Measurements from ENCODE around the gene RAP1GAP2. TPM values are rescaled to one million over a fixed set of nuclear protein-coding genes. Genes with fewer than 3 reads are reported as not detected.
"Not testable (repeated sequence)": the region's sequence is repeated elsewhere in the genome, so short reads cannot be mapped to it uniquely, and the experiment has no call there.

RAP1GAP2 gene
- total RNA-seq, 1 donor from 2014 or later: 5.7 TPM

GRCh38 chr17:2971851-2972250 lies 175.6 kb downstream of the RAP1GAP2 start:
- no peak for DNase-seq

DNA sequence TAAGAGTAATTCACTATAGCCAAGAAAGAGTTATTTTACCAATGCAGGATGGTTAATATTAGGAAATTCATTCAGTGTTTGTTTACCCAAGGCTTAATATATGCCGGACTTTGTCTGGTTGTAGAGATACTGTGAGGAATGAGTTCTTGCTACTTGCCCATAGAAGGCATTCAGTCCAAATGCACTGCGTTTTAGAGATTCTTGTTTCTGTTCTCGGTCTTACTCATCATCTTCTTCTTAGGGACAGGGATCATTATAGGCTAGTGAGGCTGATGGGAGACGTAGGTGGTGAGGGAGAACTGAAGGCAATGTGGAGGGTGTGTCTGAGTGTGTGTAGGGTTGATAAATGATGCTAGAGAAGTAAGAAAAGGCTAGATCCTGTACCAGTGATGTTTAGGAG lies 176.5 kb downstream of the RAP1GAP2 start:
- no peak for DNase-seq

GRCh38 chr17:2974347-2974746 lies 178.1 kb downstream of the RAP1GAP2 start:
- DNase-seq: no peak

DNA sequence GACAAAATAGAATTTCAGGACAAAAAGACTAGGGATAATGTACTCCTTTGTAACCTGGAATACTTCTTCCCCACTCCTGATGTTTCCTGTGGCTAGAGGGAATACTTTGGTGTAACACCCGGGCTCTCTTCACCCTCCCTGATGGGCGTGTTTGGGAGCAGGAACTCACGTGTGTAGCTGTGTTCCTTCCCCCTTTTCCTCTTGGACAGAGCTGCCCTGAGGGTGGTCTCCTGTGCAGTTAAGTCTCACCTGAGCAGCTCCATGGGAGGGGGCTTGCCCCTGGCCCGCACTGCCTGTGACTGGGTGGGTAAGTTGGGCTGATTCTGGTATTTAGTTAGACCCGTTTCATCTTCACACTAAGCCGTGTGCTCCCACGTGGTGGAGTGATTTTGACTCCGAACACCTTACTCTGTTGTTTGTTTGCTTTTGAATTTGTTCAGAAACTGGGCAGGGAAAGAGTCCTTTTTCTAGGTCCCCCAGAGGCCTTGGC lies 179.3 kb downstream of the RAP1GAP2 start:
- peak; percentile 72 for DNase-seq

- no peak for DNase-seq
Observed at GRCh38 chr17:2977157-2977556, 180.9 kb downstream of the RAP1GAP2 start.

DNA sequence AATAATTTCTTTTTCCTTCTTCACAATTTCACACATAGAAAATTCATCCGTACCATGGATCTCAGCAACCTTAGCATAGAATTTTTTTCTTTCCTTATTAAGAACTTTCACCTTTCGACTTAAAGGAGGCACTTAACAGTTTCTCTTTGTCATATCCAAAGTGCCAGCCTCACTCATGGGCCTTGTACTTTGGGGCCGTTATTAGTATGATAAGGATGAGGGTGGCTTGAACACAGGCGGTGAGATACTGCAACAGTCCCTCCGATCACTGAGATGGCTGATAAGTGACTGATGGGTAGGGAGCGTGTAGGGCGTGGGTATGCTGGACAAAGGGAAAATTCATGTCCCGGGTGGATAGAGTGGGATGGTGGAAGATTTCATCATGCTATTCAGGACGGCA lies 181.9 kb downstream of the RAP1GAP2 start:
- DNase-seq: no peak

- no peak for DNase-seq
Observed at GRCh38 chr17:2978991-2979390, 182.8 kb downstream of the RAP1GAP2 start.

DNA sequence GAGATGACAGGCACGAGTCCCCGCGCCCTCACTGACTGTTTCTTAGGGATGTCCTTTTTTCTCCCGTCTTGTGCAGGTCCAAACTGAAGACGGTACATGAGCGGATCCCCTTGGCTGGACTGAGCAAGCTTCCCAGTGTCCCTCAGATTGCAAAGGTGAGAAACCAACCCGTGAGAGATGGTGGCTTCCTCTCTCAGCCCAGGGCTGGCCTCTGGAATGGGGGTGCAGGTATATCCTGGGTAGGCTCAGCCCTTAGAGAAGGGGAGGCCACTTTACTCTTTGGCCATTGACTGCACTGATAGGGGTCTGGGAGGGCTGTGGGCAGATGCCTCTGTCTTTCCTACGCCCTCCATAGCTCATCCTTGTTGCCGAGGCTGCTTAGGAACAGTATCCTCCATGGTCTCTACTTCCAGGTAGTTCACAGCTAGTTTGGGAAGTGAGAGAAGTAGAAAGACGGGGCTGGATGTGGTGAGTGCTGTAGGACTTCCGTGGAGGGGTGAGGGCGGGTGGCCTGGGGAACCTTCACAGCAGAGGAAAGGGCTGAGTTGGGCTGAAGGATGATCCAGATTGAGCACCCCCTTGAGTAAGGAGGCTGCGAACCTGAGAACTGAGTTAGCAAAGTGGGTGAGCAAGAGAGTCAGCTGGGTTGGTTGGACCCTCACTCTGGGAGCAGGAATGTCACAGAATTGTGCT lies 184.1 kb downstream of the RAP1GAP2 start:
- no peak for DNase-seq

DNA sequence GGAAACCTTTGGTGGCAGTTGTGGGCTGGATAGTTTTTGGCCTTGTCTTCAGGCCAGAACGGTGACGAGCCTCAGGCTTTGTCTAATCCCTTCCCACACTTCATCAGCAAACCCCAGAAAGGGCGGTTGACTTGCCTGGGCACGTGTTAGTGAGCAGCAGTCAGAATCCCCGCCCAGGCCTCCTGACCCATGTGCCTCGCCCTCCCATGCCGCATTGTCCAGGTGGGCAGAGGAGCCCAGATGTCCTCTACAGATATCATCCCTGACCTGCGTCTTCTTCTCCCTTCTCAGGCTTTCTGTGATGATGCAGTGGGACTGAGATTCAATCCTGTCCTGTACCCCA lies 184.6 kb downstream of the RAP1GAP2 start:
- no peak for DNase-seq

- DNase-seq: no peak
Observed at GRCh38 chr17:2981325-2981724, 185.1 kb downstream of the RAP1GAP2 start.

DNA sequence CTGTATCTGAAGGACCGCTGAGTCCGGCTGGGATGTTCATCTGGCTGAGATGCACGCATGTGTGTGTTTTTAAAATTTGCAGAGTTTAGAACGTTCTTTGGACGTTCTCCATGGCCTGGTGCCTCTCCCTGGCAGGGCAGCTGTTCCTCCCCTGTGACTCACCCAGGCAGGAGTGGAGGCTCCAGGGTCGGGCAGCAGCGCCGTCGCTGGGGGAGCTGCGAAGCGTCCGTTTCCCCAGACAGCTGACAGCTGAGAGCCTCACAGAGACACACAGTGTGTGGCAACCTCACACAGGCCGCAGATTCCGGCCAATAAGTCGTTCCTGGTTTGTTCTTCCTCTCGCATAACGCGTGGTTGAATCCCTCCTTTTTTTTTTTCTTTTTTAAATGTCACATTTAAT lies 186.6 kb downstream of the RAP1GAP2 start:
- peak; percentile 90 for DNase-seq

- no peak for DNase-seq
Observed at GRCh38 chr17:2983255-2983654, 187.0 kb downstream of the RAP1GAP2 start.

- DNase-seq: no peak
Observed at GRCh38 chr17:2985318-2985717, 189.1 kb downstream of the RAP1GAP2 start.

- no peak for DNase-seq
Observed at GRCh38 chr17:2986925-2987324, 190.7 kb downstream of the RAP1GAP2 start.

DNA sequence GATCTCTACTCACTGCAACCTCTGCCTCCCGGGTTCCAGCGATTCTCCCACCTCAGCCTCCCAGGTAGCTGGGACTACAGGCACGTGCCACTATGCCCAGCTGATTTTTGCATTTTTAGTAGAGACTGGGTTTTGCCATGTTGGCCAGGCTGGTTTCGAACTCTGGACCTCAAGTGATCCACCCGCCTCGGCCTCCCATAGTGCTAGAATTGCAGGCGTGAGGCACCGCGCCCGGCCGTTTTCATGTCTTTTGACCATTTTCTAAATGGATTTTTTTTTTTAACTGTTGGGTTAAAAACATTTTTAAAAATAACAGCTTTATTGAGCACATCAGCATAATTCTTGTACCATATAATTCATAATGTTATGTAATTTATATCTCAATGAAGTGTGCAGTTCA lies 193.2 kb downstream of the RAP1GAP2 start:
- DNase-seq: not testable (repeated sequence)

DNA sequence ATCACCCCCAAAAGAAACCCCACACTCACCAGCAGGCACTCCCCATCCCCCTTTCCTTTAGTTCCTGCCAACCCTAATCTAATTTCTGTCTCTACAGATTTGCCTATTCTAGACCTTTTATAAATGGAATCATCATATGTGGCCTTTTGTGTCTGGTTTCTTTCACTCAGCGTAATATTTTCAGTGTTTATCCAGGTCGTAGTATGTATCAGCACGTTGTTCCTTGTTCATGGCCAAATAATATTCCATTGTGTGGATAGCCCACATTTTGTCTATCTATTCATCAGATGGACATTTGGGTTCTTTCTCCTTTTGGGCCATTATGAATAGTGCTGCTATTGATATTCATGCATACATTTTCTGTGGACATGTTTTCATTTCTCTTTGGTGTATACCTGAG lies 193.6 kb downstream of the RAP1GAP2 start:
- no peak for DNase-seq

GRCh38 chr17:2990396-2990795 lies 194.2 kb downstream of the RAP1GAP2 start:
- DNase-seq: no peak

DNA sequence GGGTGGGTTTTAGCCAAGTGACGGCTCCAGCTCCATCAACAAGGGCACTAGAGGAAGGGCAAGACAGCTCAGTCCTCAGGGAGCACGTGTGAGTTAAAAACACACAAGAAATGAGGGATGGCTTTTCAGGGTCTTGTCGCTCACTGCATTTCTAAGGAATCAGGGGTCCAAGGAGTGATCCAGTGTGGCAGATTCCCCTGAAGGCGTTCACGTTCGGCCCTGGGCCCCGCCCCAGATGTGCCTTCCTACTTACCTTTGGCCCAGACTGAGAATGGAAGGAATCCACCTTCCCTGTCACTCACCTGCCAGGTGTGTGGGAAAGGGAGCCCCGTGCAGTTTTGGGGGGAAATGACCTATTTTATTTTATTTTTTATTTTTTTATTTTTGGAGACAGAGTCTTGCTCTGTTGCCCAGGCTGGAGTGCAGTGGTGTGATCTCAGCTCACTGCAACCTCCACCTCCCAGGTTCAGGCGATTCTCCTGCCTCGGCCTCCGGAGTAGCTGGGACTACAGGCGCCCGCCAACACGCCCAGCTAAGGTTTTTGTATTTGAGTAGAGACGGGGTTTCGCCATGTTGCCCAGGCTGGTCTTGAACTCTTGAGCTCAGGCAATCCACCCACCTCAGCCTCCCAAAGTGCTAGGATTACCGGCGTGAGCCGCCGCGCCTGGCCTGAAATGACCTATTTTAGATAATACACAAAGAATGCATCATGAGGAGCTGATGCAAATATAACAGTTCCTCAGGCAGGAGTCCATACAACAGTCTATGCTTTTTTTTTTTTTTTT lies 195.3 kb downstream of the RAP1GAP2 start:
- DNase-seq: not testable (repeated sequence)

DNA sequence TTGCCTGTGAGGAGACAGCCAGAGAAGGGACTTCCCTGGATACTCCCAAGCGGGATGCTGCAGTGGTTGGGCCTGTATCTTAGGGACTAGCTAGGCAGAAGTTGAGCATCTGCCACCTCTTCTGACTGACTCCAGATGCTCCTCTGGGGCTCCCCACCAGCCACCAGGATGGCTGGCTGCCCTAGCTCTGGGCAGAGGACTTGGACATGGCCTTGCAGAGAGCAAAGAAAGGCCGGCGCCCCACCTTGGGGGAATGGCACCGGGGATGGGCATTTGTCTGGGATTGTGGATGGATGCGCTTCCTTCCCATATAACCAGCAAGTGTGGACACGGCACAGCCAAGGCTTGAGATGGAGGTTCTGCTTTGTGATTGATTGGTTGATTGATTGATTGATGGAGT lies 198.2 kb downstream of the RAP1GAP2 start:
- DNase-seq: no peak

GRCh38 chr17:2995377-2995776 lies 199.1 kb downstream of the RAP1GAP2 start:
- DNase-seq: no peak

GRCh38 chr17:2995886-2996809 lies 199.9 kb downstream of the RAP1GAP2 start:
- DNase-seq: no peak

DNA sequence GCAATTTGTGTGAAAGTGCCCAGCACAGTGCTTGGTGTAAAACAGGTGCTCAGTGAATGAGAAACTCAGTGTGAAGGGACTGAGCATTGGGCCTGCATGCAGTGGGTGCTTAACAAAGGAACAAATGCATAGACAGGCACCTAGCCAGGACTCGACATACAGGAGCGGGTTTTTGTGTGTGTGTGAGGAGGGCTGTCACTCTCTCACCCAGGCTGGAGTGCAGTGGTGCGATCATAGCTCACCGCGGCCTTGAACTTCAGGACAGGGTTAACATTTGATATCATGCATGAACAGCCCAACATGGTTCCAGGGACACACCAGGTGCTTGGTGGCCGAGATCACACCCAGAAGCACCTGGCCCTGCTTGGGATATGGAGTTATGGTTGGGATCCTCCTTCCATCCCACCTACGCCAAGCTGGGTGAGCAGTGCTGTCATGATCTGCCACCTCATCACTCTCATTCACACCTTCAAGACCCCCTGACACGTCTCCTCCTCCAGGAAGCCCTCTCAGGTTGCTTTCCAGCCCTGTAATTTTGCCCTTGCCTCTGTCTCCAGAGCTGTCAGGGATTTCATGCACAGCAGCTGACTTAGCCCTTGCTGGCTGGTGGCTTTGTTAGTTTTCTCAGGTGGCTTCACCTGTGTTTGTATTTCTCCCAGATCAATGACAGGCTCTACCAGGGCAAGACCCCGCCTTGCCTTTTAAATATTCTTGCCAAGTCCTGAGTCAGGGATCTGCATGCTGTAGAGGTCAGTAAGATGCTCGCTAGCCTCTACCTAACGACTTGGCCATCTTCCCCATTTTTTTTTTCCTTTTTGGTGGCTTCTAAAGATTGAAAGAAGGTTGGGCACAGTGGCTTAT lies 200.8 kb downstream of the RAP1GAP2 start:
- DNase-seq: no peak

All from tongue (tissue), 2 donors.